ENCODE data around the gene HOXB9.

Gene HOXB9

DNA sequence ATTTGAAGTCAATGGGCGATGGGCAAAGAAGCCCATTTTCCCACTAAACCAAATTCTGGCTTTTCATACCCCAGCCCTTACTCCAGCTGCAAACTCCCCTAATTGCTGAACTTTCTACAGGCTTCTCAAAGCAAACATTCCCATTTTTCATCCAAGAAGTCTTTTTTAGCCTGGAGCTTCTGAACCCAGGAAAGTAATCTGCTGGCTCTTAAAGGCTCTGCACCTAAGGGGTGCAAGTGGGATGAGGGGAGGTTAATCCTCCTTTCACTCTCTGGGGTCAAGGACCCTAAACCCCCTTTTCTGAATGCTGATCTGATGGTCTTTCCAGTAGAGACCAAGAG, 17.7 kb downstream of the HOXB9 start:
- no peak overlapping the region for H3K4me3 ChIP-seq (ENCODE audit: low read depth, low read length)
- TF ChIP-seq, protein P1, sequence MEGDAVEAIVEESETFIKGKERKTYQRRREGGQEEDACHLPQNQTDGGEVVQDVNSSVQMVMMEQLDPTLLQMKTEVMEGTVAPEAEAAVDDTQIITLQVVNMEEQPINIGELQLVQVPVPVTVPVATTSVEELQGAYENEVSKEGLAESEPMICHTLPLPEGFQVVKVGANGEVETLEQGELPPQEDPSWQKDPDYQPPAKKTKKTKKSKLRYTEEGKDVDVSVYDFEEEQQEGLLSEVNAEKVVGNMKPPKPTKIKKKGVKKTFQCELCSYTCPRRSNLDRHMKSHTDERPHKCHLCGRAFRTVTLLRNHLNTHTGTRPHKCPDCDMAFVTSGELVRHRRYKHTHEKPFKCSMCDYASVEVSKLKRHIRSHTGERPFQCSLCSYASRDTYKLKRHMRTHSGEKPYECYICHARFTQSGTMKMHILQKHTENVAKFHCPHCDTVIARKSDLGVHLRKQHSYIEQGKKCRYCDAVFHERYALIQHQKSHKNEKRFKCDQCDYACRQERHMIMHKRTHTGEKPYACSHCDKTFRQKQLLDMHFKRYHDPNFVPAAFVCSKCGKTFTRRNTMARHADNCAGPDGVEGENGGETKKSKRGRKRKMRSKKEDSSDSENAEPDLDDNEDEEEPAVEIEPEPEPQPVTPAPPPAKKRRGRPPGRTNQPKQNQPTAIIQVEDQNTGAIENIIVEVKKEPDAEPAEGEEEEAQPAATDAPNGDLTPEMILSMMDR (conservative IDR thresholded peaks at IDR 0.05; ENCODE audit: low read depth, low read length) = no peak

GRCh38 chr17:48606892-48607614, 19.1 kb downstream of the HOXB9 start:
- DNase-seq (ENCODE audit: low read depth) = no peak
- no peak overlapping the region for H3K4me3 ChIP-seq (ENCODE audit: low read depth, low read length)
- TF ChIP-seq, protein P1 (conservative IDR thresholded peaks at IDR 0.05; ENCODE audit: low read depth, low read length) = no peak

More for the DNA sequence above, 17.7 kb downstream of the HOXB9 start:
- DNase-seq (ENCODE audit: low read depth) = no peak

DNA sequence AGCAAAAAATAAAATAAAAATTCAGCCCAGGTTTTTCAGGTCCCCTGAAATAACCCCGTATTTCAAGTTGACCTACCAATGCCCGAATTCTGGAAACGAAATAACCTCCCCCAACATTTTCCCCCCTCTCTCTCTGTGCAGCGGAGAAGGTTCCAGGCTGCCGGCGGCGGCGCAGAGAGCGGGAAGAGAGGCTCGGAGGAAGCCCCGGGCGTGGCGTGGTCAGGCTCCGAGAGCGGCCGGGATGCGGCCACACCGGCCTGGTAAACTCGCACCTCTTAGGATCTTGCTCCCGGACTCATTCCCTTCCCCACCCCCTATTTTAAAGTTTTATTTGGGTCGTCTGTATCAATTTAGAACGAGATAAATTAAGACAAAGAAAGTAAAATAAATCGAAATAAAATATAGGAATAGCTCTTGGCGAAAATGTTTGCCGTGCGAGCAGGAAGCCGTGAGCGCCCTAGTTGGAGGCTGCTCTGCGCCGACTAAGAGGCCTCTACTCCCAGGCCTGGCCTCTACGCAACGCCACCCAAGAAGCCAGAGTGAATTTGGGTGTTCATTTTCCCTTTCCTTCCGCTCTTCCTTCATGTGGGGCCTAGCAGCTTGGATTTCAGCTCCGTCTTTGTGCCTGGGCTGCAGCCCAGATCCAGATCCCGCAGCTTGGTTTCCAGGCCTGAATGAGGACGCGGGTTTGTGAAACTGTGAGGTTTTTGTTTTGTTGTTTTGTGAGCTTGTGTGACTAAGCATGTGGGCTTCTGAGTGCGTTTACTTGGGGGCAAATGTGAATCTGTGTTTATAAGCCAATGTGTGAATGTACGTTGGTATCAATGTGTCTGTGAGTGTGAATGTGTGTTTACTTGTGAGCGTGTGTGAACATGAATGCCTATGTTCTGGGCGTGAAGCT, 19.9 kb downstream of the HOXB9 start:
- TF ChIP-seq, protein P1 (conservative IDR thresholded peaks at IDR 0.05; ENCODE audit: low read depth, low read length) = no peak
- no peak for DNase-seq (ENCODE audit: low read depth)
- H3K4me3 ChIP-seq (ENCODE audit: low read depth, low read length) = no peak overlapping the region

DNA sequence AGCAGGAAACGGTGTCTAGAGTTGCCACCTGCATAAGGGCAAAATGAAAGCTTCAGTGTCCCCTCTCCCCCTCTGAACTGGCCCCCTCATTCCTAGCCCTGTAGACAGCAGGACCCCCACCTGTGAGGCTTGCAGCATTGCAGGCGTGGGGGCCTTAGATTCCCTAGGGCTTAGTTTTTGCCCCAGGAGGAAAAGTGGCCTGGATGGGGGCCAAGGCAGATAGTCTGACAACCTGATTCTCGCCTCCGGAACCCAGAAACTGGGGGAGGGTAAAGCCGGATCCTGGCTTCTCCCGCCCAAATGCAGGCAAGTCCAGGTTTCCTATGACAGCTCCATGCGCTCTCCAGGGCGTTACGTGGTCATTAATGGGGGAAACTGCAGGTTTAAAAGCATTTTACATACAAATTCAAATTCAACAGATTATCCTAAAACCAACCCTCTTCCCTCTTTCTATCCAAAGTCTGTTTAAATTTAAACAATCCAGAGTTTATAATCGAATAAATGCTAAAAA, 20.7 kb downstream of the HOXB9 start:
- TF ChIP-seq, protein P1 (conservative IDR thresholded peaks at IDR 0.05; ENCODE audit: low read depth, low read length) = no peak
- DNase-seq (ENCODE audit: low read depth) = no peak
- H3K4me3 ChIP-seq (ENCODE audit: low read depth, low read length) = no peak overlapping the region

GRCh38 chr17:48604770-48605329, 21.3 kb downstream of the HOXB9 start, which contains the start of gene HOXB6:
TSS of gene HOXB6 (minus strand) at chr17:48604986. CDS start at chr17:48598150, 6,836 bp downstream.
- TF ChIP-seq, protein P1 (conservative IDR thresholded peaks at IDR 0.05; ENCODE audit: low read depth, low read length) = no peak
- H3K4me3 ChIP-seq (ENCODE audit: low read depth, low read length) = no peak within 1 kb of the TSS
- no peak for DNase-seq (ENCODE audit: low read depth)

DNA sequence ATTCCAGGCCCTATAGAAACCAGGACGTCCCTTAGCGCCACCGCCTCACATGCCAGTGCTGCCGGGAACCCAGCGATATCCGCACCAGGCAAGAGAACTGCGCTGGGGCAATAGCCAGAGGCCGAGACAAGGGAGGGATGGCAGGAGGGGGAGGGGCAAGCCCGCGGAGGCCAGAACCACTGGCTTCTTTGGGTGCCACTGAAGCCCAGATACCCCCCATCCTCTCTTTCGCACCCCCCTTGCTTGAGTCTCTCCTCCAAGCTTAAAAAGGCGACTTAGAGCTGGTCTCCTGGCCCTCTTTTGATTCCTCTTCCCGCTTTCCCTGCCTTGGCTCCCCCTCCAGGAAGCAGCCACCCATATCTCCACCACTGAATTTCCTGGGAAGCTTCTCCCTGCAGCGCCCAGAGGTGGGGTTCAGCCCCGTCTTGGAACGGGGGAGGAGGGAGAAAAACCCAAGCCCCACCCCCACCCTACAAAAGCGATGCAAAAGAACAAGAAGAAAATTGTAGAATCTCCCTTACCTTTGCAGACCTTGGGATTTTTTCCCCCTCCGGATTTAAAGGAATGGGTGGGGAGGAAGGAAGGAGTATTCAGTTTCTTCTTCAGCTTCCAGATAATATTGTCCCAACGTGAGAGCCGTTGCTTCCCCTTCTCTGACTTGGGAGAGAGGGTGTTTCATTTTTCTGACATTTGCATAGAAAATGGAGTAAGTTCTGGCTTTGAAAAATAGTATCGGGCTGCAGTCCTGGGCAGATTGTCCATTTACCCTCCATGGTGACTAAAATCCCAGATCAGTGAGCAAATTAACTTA, 22.0 kb downstream of the HOXB9 start:
- TF ChIP-seq, protein P1 (conservative IDR thresholded peaks at IDR 0.05; ENCODE audit: low read depth, low read length) = no peak
- no peak overlapping the region for H3K4me3 ChIP-seq (ENCODE audit: low read depth, low read length)
- no peak for DNase-seq (ENCODE audit: low read depth)

All from choroid plexus epithelial cell (primary cell).